Endothelial cell of umbilical vein (primary cell): ENCODE results near the gene PAM16.

Experiments used
- CTCF ChIP-seq, 2 donors: IDR thresholded peaks; 1 replicate in 1 of 2; 2 replicates in 1 of 2; pipeline ENCODE4 v1.5.1; 2011; ENCODE audit warnings: low read length in 2 of 2, mild to moderate bottlenecking in 2 of 2, moderate library complexity in 2 of 2, control low read depth in 1 of 2, inconsistent platforms in 1 of 2, low read depth in 1 of 2; ENCODE audit not compliant: insufficient read depth in 1 of 2; ENCODE audit errors: extremely low read depth in 1 of 2
- EZH2 ChIP-seq: IDR thresholded peaks from 2 replicates; pipeline ENCODE4 v1.6.1; 2012; ENCODE audit warnings: borderline replicate concordance, low read depth, mild to moderate bottlenecking, moderate library complexity, low read length, inconsistent platforms; ENCODE audit not compliant: severe bottlenecking
- FOS ChIP-seq: IDR thresholded peaks from 2 replicates; pipeline ENCODE4 v1.6.1; 2011; ENCODE audit warnings: mild to moderate bottlenecking, low read length, moderate library complexity, borderline replicate concordance; ENCODE audit not compliant: insufficient read depth
- MAX ChIP-seq: IDR thresholded peaks from 2 replicates; pipeline ENCODE4 v1.6.1; 2011; ENCODE audit not compliant: insufficient read depth, insufficient read length
- MYC ChIP-seq: IDR thresholded peaks from one replicate; pipeline ENCODE4 v1.6.1; 2011; ENCODE audit warnings: mild to moderate bottlenecking, low read depth, low read length
- POLR2A ChIP-seq: IDR thresholded peaks from 2 replicates; pipeline ENCODE4 v1.6.1; 2012; ENCODE audit warnings: low read depth, mild to moderate bottlenecking, control low read depth, low read length

- TF ChIP-seq FOS, result no peak
- TF ChIP-seq POLR2A, result no peak
- TF ChIP-seq MYC, result no peak
- TF ChIP-seq CTCF (IDR thresholded peaks at IDR 0.05; ENCODE audit: extremely low read depth in 1 of 2, insufficient read depth in 1 of 2, low read depth in 1 of 2, low read length in 2 of 2), result no peak
- no peak for TF ChIP-seq EZH2
- TF ChIP-seq MAX, result no peak
Measured at GRCh38 chr16:4390266-4391260, 39.4 kb upstream of the PAM16 start.
